K562 (cell line): Measurements from ENCODE around the gene TMEM87B. TPM values are rescaled to one million over a fixed set of nuclear protein-coding genes. Genes with fewer than 3 reads are reported as not detected.
A peak's percentile ranks its signal among the peaks of the same experiment; 100 is the strongest.

Source experiments
- ATAC-seq: fragments of 200-7000 bp; cut with Tn5 transposase; 3 replicates; pipeline ENCODE4 v1.9.1; 2020; ENCODE audit warnings: moderate library complexity
- BruUV-seq: library from RNA; stranded (reverse); fragments of 400-500 nt; replicated peaks from 2 replicates; lab custom pipeline; 2021; lab: Mats Ljungman, UMichigan
- CTCF ChIA-PET: fragments of 300-600 bp; formaldehyde crosslinking; extraction: SDS; loops from one replicate; lab custom pipeline; 2021; ENCODE audit warnings: low intra/inter-chr PET ratio; lab: Yijun Ruan, JAX
- POLR2A ChIA-PET: fragments of 300-600, 350-650 bp; sonication (Branson Sonifier 250); formaldehyde crosslinking; extraction: SDS; loops from one replicate; lab custom pipeline; 2021; ENCODE audit warnings: antibody characterized with exemption, inconsistent platforms; lab: Yijun Ruan, JAX
- DNase-seq, 4 experiments: peaks; one replicate each; pipeline versions ENCODE4 v3.0.0 to v3.0.0-alpha.2; 2011 to 2018; ENCODE audit warnings: low spot score in 3 of 4, mixed read lengths in 3 of 4; ENCODE audit errors: extremely low read depth in 1 of 4
- FAIRE-seq: peaks from 2 replicates; lab custom pipeline; 2011; peaks lifted over from hg19 to GRCh38; lab: Jason Lieb, UNC
- H2AFZ ChIP-seq: 2 replicates; pipeline ENCODE4 v1.6.0; 2011; ENCODE audit warnings: low read depth, low read length, control low read depth, inconsistent platforms
- H3K27ac ChIP-seq: fragments of 200-600 bp; 3 replicates; pipeline ENCODE4 v1.8.0; 2011; ENCODE audit warnings: low read depth, mild to moderate bottlenecking, control low read depth, inconsistent platforms, low read length, moderate library complexity, mixed read lengths; ENCODE audit errors: extremely low read depth
- H3K27me3 ChIP-seq, 2 experiments: fragments of 300-600 bp in 1 of 2; 2 replicates in 1 of 2; 3 replicates in 1 of 2; pipeline versions ENCODE4 v1.6.0 to v1.8.0; 2011; ENCODE audit warnings: inconsistent platforms in 2 of 2, low read length in 2 of 2, mild to moderate bottlenecking in 1 of 2, mixed read lengths in 1 of 2, moderate library complexity in 1 of 2; ENCODE audit not compliant: control insufficient read depth in 2 of 2, insufficient read depth in 2 of 2
- H3K36me3 ChIP-seq: fragments of 300-600 bp; 3 replicates; pipeline ENCODE4 v1.8.0; 2011; ENCODE audit warnings: mild to moderate bottlenecking, low read length, inconsistent platforms; ENCODE audit not compliant: control insufficient read depth, insufficient read depth
- H3K4me1 ChIP-seq, 2 experiments: fragments of 200-600 bp in 1 of 2; replicated peaks in 1 of 2; 2 replicates in 1 of 2; 3 replicates in 1 of 2; pipeline versions ENCODE4 v1.5.1 to v1.8.0; 2011; ENCODE audit warnings: inconsistent platforms in 2 of 2, low read length in 2 of 2, mild to moderate bottlenecking in 1 of 2, mixed read lengths in 1 of 2, moderate library complexity in 1 of 2; ENCODE audit not compliant: control insufficient read depth in 2 of 2, insufficient read depth in 2 of 2
- H3K4me2 ChIP-seq: 2 replicates; pipeline ENCODE4 v1.6.1; 2011; ENCODE audit warnings: low read length, control low read depth, inconsistent platforms, mixed read lengths; ENCODE audit not compliant: insufficient read depth
- H3K4me3 ChIP-seq: fragments of 200-600 bp; sonication (generic), shearing (Covaris generic); 2 replicates; pipeline ENCODE4 v1.5.1; 2016; ENCODE audit warnings: control low read depth, inconsistent platforms
- H3K79me2 ChIP-seq: fragments of 200-600 bp; 3 replicates; pipeline ENCODE4 v1.8.0; 2011; ENCODE audit warnings: low read length, inconsistent platforms; ENCODE audit not compliant: control insufficient read depth, insufficient read depth
- H3K9ac ChIP-seq, 2 experiments: 2 replicates each; pipeline versions ENCODE4 v1.6.0 to v1.6.1; 2011; ENCODE audit warnings: low read depth in 2 of 2, low read length in 2 of 2, control low read depth in 1 of 2, inconsistent platforms in 1 of 2, mild to moderate bottlenecking in 1 of 2, mixed read lengths in 1 of 2; ENCODE audit not compliant: insufficient read depth in 1 of 2
- H3K9me1 ChIP-seq: one replicate; pipeline ENCODE4 v1.6.0; 2011; ENCODE audit warnings: inconsistent platforms, mild to moderate bottlenecking, low read length, moderate library complexity; ENCODE audit not compliant: control insufficient read depth, insufficient read depth
- H3K9me3 ChIP-seq: replicated peaks from 2 replicates; pipeline ENCODE4 v1.5.1; 2011; ENCODE audit warnings: low read depth, low read length, inconsistent platforms; ENCODE audit not compliant: control insufficient read depth, insufficient read depth
- H4K20me1 ChIP-seq: replicated peaks from 2 replicates; pipeline ENCODE4 v1.6.1; 2011; ENCODE audit warnings: low read length, inconsistent platforms, mixed read lengths; ENCODE audit not compliant: control insufficient read depth, insufficient read depth
- GTF2F1 ChIP-seq: IDR thresholded peaks from 2 replicates; pipeline ENCODE4 v1.6.1; 2011; ENCODE audit warnings: low read depth, low read length, improper control_type of control experiment
- NCOA6 ChIP-seq: fragments of 450-650 bp; IDR thresholded peaks from 2 replicates; pipeline ENCODE4 v1.6.1; 2017; ENCODE audit warnings: mild to moderate bottlenecking
- PATZ1 ChIP-seq: fragments of 250-450 bp; sonication (Bioruptor Pico); IDR thresholded peaks from 2 replicates; pipeline ENCODE4 v1.5.0; 2020; ENCODE audit warnings: mild to moderate bottlenecking, borderline replicate concordance
- RBM39 ChIP-seq: fragments of 200-400 bp; formaldehyde crosslinking; optimal IDR thresholded peaks from 2 replicates; pipeline ENCODE3; 2018; ENCODE audit warnings: low read depth, low read length
- TRIM24 ChIP-seq, 2 experiments: fragments of 450-650 bp; IDR thresholded peaks; 2 replicates each; pipeline ENCODE4 v1.6.1; 2016
- TRIM28 ChIP-seq: fragments of 450-650 bp; IDR thresholded peaks from 2 replicates; pipeline ENCODE4 v1.6.1; 2017
- UBTF ChIP-seq, 2 experiments: IDR thresholded peaks; 2 replicates each; pipeline ENCODE4 v1.6.1; 2012; ENCODE audit warnings: improper control_type of control experiment in 2 of 2, low read depth in 2 of 2, low read length in 2 of 2, borderline replicate concordance in 1 of 2
- ZNF280A ChIP-seq: fragments of 450-650 bp; IDR thresholded peaks from 2 replicates; pipeline ENCODE4 v1.6.1; 2018; ENCODE audit warnings: mild to moderate bottlenecking, low read depth; ENCODE audit not compliant: partially characterized antibody
- in situ Hi-C: fragments of 300-500 bp; cut with MboI; formaldehyde crosslinking; loops from 4 replicates; pipeline ENCODE4 v1.15.0; 2018; ENCODE audit warnings: inconsistent platforms, mixed read lengths
- intact Hi-C: fragments of 100-400 bp; cut with micrococcal nuclease; formaldehyde crosslinking; loops from 2 replicates; pipeline ENCODE4 v1.14.2; 2022
- polyA plus RNA-seq, 8 experiments: library from polyadenylated mRNA; depleted of rRNA in 4 of 8; stranded (reverse) in 5 of 8; unstranded in 3 of 8; fragments of >200 nt; fragmentation: Nextera tagmentation in 2 of 8; fragmentation: Illumina TruSeq in 1 of 8; extraction: Ambion mirVana in 2 of 8; extraction: Trizol in 1 of 8; gene quantifications; 2 replicates each; pipeline versions ENCODE4 v1.2.1 to v1.2.3, GENCODE V29; 2011 to 2014; ENCODE audit warnings: inconsistent platforms in 1 of 8, missing spikeins in 1 of 8
- total RNA-seq, 7 experiments: library from RNA; depleted of rRNA in 6 of 7; stranded (reverse); fragments of >200 nt in 6 of 7; fragmentation: Illumina TruSeq in 2 of 7; extraction: Trizol in 2 of 7; gene quantifications; 2 replicates each; pipeline versions ENCODE4 v1.2.1 to v1.2.3, GENCODE V29; 2011 to 2021; ENCODE audit warnings: low replicate concordance in 1 of 7

Gene TMEM87B
- total and polyA plus RNA-seq, 9 of the 15 experiments (the other 6 are each of a cell fraction or from before 2014, with no cell fraction given): 3.7 to 17.1 (median 11.0) TPM

- TF ChIP-seq TRIM24 (IDR thresholded peaks at IDR 0.05) (peak in 1 of 2 experiments; percentile 31; a peak in 1 of 4 replicates), UBTF (IDR thresholded peaks at IDR 0.05; ENCODE audit: borderline replicate concordance in 1 of 2, low read depth in 2 of 2, low read length in 2 of 2) (no peak), ZNF280A (peak; percentile 49), TRIM28 (peak; percentile 78; the same call in 1 of the 2 replicates)
Observed at GRCh38 chr2:112045446-112046014, 9.5 kb upstream of the TMEM87B start (continued).

- FAIRE-seq (no peak), DNase-seq (no peak), ATAC-seq (no peak)
- no peak overlapping the region for H3K4me2 ChIP-seq
- no peak for TF ChIP-seq RBM39
- no peak for TF ChIP-seq GTF2F1
- TF ChIP-seq PATZ1: no peak
- no peak for TF ChIP-seq NCOA6
- POLR2A ChIA-PET: no interaction called here
- no peak overlapping the region for H3K9ac ChIP-seq
- no peak overlapping the region for H3K27ac ChIP-seq
- H4K20me1 ChIP-seq: no peaks in the 10 kb centered on the region
- H3K79me2 ChIP-seq: no peaks in the 10 kb centered on the region
- H3K4me1 ChIP-seq: peaks cover 3 to 13% of the 10 kb centered on the region in 2 experiments; a peak in 3 of 5 replicates
- no peak overlapping the region for H2AFZ ChIP-seq
- no peaks in the 10 kb centered on the region; the same call in 1 of the 2 replicates for H3K9me3 ChIP-seq
- H3K4me3 ChIP-seq: no peak overlapping the region
- no peaks in the 10 kb centered on the region for H3K27me3 ChIP-seq
- intact Hi-C loops (no loop called here), in situ Hi-C loops (no loop called here)
- CTCF ChIA-PET: no interaction called here
- no TSS peak for BruUV-seq
- H3K9me1 ChIP-seq: no peaks in the 10 kb centered on the region
- H3K36me3 ChIP-seq: no peaks in the 10 kb centered on the region
Observed at GRCh38 chr2:112046231-112046630, 8.8 kb upstream of the TMEM87B start.
